DMS79 treated with DMSO at 0.1 percent for 48 hours (cell line): Measurements from ENCODE around the gene CERS1.

Experiments
- DNase-seq: peaks from one replicate; lab custom pipeline; 2025; lab: John Stamatoyannopoulos, UW

CERS1 gene

DNA sequence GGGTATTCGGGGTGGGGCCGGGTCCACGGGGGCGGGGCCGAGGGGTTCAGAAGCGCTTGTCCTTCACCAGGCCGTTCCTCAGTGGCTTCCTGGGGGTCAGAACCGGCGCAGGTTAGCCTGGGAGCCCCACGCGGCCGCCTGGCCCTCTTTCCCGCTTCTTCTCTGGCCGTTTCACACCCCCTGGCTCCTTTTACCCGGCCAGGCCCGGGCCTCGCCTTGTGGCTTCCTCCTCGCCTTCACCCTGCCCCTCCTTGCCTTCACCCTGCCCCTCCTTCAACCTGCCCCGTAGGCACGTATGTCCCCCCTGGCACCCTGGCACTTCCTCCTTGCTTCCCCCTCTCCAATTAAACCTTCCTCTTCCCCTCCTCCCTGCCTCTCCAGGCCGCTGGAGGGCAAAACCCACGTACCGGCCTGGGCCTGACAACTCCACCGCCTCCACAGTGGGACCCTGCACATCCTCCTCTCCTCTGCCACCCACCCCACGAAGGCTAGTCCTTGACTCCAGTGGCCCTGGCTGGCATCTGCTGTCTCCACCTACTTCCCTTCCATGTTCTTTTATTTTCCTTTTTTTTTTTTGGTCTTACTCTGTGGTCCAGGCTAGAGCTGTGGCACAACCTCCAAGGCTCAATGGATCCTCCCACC lies 25.3 kb downstream of the CERS1 start:
- DNase-seq: no peak

DNA sequence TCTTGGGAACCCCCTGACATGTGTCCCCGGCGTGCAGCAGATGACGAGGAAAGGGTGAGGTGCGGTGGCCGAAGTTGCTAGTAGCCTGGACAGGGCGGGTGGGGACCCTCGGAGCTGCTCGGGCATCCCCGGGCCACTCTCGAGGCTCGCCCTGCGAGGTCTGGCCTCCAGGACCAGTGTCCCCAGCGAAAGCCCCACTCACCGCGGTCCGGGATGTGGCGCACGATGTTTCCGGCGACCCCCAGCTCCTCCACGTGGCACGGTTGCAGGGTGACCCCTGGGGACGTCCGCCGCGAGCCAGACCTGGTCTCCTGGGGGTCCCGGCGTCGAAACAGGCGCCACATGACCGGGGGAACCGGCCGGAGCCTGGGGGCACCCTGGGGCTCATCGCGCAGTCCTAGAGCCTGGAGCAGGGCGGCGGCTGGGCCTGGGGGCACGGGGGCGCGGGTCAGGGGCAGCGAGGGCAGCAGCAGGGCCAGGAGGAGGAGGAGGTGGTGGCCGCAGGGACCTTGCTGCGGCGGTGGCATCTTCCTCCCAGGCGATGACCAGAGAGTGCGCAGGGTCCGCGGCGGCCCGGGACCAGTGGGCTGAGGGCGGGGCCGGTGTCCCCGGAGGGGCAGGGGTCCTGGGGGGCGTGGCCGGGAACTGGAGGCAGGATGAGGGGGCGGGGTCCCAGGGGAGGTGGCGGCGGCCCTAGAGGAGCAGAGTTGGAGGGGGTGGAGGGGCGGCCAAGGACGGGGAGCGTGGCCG lies 26.0 kb downstream of the CERS1 start:
- DNase-seq: no peak

- no peak for DNase-seq
These were observed 26.8 kb downstream of the CERS1 start for GRCh38 chr19:18869023-18869618.

GRCh38 chr19:18868380-18869022 lies 27.5 kb downstream of the CERS1 start:
- no peak for DNase-seq

DNA sequence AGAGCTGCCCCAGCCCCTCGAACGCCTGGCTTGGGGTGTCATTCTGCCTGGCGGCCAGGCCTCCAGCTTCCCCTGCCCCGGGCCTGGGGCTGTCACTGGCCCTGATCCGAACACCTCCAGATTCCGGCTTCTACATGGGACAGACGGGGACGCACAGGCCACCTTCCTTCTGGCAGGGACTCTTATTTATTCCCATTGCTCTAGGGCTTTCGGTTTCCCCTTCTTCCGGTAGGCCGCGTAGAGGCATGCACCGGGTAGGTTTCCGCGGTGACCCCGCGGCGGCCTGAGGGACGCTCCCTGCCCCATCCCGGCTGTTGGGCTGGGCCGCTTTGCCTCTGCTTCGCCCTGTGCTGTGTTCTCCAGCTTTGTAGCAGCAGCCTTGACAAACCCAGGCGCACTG lies 28.2 kb downstream of the CERS1 start:
- no peak for DNase-seq

DNA sequence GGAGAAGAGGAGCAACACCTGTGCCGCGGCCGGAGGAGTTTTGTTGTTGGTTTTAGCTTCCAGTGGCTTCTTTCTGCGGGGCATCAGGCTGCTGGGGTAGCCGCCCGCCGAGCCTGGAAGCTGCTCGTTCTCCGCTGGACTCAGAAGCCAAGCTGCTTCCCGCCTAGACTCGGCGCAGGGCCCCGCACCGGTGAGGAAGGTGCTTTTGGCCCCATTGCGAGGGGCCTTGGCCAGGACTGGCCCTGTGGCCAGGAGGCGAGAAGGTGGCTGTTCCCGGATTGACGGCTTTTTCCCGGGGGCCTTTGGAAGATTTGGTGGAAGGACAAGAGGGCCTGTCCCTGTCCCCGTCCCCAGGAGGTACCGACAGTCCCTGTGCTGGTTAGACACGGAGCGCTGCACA lies 28.8 kb downstream of the CERS1 start:
- DNase-seq: no peak

GRCh38 chr19:18866800-18867123 lies 29.2 kb downstream of the CERS1 start:
- no peak for DNase-seq

GRCh38 chr19:18865973-18866799 lies 29.8 kb downstream of the CERS1 start:
- DNase-seq: no peak

GRCh38 chr19:18865106-18865972 lies 30.6 kb downstream of the CERS1 start:
- DNase-seq: no peak

GRCh38 chr19:18863843-18864362 lies 32.1 kb downstream of the CERS1 start:
- no peak for DNase-seq

DNA sequence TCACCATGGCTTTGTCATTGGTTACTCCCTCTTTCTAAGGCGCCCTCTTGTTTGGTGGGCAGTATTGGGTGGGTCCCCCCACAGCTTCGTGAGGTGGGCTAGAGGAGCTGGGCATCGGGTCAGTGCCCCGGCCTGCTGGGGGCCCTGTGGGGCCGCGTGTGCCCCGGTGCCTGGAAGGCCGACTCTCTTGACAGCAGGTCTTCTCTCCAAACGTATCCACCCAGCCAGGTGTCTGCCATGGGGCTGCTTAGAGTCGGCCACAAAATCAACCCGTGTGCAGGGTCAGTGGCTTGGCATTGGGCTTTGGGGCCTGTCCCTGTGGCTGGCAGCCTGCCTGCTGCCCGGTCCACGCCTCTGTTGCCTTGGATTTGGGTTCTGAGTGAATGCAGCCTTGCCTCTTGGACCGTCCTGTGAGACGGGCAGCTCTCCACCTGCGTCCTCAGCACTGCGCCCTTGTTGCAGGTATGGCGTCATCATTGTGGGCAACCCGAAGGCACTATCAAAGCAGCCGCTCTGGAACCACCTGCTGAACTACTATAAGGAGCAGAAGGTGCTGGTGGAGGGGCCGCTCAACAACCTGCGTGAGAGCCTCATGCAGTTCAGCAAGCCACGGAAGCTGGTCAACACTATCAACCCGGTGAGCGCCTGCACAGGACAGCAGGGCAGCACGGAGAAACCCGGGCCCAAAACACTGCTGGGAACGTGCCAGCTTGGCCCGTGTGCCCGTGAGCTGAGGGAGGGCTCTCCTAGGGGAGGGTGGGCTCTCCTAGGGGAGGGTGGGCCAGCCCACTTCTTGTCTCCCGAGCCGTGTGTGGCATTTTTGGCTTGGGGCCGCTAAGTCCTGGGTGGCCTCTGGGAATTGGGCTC lies 32.7 kb downstream of the CERS1 start:
- DNase-seq: no peak

DNA sequence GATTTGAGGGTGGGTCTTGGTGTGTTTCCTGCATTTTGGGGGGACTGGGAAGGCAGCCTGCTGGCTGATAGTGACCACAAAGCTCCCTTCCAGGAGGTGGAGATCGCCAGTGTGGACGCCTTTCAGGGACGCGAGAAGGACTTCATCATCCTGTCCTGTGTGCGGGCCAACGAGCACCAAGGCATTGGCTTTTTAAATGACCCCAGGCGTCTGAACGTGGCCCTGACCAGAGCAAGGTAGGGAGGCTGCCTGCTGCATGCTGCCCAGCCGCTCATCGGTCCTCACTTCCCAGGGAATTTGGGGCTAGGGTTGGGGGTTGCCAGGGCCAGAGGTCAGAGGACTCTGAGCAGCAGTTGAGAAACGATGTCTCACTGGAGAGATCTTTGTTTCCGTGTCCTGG lies 34.0 kb downstream of the CERS1 start:
- no peak for DNase-seq

GRCh38 chr19:18861235-18861634 lies 34.7 kb downstream of the CERS1 start:
- no peak for DNase-seq

GRCh38 chr19:18860725-18861124 lies 35.2 kb downstream of the CERS1 start:
- DNase-seq: no peak

DNA sequence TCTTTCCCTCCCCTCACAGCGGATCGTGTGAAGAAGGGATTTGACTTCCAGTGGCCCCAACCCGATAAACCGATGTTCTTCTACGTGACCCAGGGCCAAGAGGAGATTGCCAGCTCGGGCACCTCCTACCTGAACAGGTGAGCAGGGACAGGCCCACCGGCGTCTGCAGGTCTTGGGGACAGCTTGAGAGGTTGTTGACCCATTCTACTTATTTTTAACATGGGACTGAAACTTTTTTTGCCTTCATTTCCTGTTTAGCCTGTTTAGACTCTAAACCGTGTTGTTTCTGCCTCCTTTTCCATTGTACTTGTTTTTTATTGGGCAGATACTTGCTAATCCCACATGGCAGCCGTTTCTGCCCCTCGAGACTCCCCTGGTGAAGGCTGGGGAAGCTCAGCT lies 35.7 kb downstream of the CERS1 start:
- DNase-seq: no peak

- DNase-seq: no peak
These were observed 36.2 kb downstream of the CERS1 start for GRCh38 chr19:18859676-18860301.

DNA sequence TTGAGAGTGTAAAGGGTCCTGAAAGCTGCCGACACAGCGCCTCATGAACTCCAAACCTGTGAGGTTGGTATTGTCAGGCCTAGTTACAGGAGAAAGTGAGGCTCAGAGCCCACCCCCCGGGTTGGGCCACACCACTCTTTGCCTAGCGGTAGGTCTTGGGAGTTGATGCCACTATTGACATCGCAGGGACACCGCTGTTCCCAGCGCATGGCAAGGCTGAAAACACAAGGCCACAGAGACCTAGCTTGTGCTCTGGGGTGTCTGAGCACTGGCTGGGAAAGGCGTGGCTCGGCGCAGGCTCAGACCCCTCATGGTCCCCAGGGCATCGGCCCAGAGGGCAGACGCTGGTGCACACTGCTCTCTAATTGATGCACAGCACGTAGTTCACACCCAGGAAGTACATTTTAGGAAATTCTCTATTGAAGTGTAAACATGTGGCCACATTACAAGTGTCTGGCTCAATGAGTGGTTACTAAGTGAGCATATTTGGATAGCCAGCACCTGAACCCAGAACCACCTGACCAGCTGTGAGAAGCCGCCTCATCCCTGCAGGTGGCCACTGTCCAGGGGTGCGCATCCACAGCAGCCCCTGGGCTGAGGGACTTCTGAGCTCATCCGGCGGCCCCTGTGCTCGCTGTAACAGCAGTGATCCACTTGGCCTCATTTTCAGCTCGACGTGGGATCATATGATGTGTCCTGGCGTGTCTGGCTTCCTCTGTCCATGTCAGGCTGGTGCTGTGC lies 36.9 kb downstream of the CERS1 start:
- DNase-seq: no peak

DNA sequence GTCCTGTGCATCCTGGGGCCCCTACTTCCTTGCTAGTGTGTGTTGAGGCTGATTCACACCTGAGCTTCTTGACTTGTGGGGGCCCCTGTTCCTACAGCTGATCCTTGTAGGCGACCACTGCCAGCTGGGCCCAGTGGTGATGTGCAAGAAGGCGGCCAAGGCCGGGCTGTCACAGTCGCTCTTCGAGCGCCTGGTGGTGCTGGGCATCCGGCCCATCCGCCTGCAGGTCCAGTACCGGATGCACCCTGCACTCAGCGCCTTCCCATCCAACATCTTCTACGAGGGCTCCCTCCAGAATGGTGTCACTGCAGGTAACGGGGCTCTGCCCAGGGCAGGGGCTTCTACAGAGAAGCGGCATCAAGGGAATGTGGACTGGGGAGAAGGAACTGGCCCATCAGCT lies 38.7 kb downstream of the CERS1 start:
- DNase-seq: no peak
